GM18868 (cell line): ENCODE measurements around the gene RPS27L.
"Not testable (repeated sequence)": the region's sequence is repeated elsewhere in the genome, so short reads cannot be mapped to it uniquely, and the experiment has no call there.

ENCODE experiments used
- ATAC-seq: cut with Tn5 transposase; IDR thresholded peaks from one replicate; pipeline ENCODE4 v1.9.1; 2021; ENCODE audit warnings: mild to moderate bottlenecking, moderate library complexity; ENCODE audit not compliant: unreplicated experiment

RPS27L gene

GRCh38 chr15:63103416-63103815 is 53.9 kb downstream of the RPS27L start:
- ATAC-seq = no peak

DNA sequence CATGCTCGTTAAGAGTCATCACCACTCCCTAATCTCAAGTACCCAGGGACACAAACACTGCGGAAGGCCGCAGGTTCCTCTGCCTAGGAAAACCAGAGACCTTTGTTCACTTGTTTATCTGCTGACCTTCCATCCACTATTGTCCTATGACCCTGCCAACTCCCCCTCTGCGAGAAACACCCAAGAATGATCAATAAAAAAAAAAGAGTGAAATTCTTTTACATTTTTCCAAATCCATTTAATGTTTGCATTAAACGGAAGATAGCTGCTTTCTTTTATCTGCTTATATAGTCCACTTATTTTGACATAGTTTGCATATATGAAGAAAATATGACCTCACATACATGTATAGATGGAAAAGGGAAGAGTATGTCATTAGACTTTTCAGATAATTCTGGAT is 57.7 kb downstream of the RPS27L start:
- ATAC-seq = not testable (repeated sequence)

DNA sequence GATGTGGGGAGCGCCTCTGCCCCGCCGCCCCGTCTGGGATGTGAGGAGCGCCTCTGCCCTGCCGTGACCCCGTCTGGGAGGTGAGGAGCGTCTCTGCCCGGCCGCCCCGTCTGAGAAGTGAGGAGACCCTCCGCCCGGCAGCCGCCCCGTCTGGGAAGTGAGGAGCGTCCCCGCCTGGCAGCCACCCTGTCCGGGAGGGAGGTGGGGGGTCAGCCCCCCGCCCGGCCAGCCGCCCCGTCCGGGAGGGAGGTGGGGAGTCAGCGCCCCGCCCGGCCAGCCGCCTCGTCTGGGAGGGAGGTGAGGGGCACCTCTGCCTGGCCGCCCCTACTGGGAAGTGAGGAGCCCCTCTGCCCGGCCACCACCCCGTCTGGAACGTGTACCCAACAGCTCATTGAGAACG is 58.4 kb downstream of the RPS27L start:
- not testable (repeated sequence) for ATAC-seq
